Measurements from ENCODE around the gene ERLEC1. TPM values are rescaled to one million over a fixed set of nuclear protein-coding genes. Genes with fewer than 3 reads are reported as not detected.
"Not testable (repeated sequence)": the region's sequence is repeated elsewhere in the genome, so short reads cannot be mapped to it uniquely, and the experiment has no call there.

The ERLEC1 gene
- total RNA-seq, 1 donor, result 72.1 TPM

DNA sequence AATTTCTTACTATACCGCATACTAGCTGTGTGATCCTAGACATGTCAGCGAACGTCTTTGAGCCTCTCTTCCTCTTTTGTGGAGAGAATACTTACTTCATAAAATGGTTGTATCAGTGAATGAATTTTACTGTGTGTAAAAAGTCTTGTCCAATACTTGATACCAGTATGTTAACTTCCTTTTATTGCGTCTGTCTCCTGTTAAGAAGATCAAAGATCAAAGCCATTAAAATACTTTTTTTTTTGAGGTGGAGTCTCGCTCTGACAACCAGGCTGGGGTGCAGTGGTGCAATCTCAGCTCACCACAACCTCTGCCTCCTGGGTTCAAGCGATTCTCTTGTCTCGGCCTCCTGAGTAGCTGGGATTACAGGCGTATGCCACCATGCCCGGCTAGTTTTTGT, 33.2 kb downstream of the ERLEC1 start:
- DNase-seq (ENCODE audit: low read depth), result no peak
- H3K4me3 ChIP-seq (ENCODE audit: low read depth, low read length), result no peak overlapping the region
- TF ChIP-seq, protein P1, sequence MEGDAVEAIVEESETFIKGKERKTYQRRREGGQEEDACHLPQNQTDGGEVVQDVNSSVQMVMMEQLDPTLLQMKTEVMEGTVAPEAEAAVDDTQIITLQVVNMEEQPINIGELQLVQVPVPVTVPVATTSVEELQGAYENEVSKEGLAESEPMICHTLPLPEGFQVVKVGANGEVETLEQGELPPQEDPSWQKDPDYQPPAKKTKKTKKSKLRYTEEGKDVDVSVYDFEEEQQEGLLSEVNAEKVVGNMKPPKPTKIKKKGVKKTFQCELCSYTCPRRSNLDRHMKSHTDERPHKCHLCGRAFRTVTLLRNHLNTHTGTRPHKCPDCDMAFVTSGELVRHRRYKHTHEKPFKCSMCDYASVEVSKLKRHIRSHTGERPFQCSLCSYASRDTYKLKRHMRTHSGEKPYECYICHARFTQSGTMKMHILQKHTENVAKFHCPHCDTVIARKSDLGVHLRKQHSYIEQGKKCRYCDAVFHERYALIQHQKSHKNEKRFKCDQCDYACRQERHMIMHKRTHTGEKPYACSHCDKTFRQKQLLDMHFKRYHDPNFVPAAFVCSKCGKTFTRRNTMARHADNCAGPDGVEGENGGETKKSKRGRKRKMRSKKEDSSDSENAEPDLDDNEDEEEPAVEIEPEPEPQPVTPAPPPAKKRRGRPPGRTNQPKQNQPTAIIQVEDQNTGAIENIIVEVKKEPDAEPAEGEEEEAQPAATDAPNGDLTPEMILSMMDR (IDR thresholded peaks at IDR 0.05; ENCODE audit: insufficient read depth, low read length), result no peak

DNA sequence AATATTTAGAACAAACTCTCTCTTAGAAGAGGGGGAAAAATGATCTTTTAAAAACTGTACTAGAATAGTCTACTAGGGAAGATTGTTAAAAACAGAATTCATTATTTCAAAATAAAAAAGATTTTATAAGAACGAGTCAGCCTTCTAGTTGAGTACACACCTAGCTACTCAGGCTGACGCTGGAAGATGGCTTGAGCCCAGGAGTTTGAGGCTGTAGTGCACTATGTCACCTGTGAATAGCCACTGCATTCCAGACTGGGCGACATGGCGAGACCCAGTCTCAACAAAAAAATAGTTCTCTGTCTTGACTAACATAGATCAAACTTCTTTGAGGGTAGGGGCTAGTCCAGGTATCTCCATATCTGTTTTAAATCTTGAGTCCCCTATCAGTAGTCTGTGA, 33.9 kb downstream of the ERLEC1 start:
- DNase-seq (ENCODE audit: low read depth), result no peak
- H3K4me3 ChIP-seq (ENCODE audit: low read depth, low read length), result no peak overlapping the region
- TF ChIP-seq, protein P1 (IDR thresholded peaks at IDR 0.05; ENCODE audit: insufficient read depth, low read length), result no peak

DNA sequence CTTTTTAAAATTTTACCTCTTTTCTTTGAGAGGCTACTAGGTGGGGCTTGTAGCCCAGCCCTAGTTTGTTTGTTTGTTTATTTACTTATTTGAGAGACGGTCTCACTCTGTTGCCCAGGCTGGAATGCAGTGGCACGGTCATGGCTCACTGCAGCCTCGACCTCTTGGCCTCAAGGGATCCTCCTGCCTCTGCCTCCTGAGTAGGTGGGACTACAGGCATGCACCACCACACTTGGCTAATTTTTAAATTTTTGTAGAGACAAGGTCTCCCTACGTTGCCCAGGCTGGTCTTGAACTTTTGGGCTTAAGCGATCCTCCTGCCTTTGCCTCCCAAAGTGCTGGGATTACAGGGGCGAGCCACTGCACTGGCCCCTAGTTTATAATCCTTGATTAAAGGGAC, 35.0 kb downstream of the ERLEC1 start:
- DNase-seq (ENCODE audit: low read depth), result no peak
- H3K4me3 ChIP-seq (ENCODE audit: low read depth, low read length), result no peak overlapping the region
- TF ChIP-seq, protein P1 (IDR thresholded peaks at IDR 0.05; ENCODE audit: insufficient read depth, low read length), result no peak

DNA sequence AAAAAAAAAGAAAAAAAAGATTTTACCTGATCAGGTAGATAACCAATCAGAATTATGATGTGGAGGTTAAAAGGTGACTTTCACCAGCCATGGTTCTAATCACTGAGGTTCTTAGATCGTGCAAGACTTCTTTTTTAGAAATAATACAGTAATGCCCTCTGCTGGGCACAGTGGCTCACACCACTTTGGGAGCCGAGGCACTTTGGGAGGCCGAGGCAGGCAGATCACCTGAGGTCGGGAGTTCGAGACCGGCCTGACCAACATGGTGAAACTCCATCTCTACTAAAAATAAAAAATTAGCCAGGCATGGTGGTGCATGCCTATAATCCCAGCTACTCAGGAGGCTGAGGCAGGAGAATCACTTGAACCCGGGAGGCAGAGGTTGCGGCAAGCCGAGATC, 36.8 kb downstream of the ERLEC1 start:
- DNase-seq (ENCODE audit: low read depth); H3K4me3 ChIP-seq (ENCODE audit: low read depth, low read length): not testable (repeated sequence)

DNA sequence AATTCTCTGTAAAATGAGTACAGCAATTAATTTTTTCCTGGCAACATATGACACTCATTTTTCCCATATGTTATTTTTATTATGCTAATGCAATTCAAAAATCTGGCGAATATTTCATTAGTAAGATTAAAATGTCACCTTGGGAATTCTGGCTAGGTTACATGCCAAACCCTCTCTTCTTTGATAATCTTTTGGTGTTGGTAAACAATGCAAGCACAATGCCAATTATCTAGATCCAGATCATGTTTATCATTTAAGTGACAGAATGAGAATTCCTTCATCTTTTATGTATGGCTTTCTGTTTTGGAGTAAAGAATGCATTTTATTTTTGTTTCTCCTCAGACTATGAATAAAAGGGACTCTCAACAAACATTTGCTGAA, 39.2 kb downstream of the ERLEC1 start:
- no peak overlapping the region for H3K4me3 ChIP-seq (ENCODE audit: low read depth, low read length)
- DNase-seq (ENCODE audit: low read depth), result no peak
- TF ChIP-seq, protein P1 (IDR thresholded peaks at IDR 0.05; ENCODE audit: insufficient read depth, low read length), result no peak

DNA sequence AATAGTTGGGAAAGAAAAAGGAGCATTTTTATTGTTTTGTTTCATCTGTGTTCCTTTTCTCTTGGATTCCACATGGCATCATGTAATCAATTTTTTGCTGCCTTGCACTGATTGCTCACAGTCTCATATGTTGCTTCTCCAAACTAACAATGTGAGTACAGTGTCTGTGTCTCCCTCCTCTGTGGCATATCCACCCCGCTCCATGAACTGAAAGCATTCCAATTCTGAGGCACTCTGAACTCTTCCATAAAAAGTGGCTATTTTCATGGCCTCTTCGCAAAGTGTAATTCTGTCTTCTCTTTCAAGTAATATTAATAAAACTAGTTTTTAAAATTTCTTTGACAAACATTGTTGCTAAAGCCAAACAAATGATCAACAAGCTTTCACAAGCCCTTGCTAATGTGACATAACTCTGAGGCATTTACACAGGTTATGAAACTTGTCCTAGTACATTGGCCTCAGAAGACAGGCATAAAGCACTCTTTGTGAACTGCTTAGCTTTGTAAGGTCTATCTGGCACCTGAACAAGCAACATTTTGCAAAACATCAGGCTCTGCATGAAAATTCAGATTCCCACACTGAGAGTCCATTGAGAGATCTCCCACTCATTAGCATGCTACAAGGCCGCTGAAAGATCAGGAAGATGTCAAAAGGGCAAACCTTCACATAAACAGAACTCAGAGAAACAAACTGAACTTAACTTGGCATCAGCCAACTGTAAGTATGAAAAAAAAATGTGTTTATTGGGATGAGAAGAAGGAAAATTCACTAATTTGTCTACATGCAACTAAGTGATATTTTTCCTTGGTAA, 39.9 kb downstream of the ERLEC1 start:
- TF ChIP-seq, protein P1 (IDR thresholded peaks at IDR 0.05; ENCODE audit: insufficient read depth, low read length), result no peak
- no peak overlapping the region for H3K4me3 ChIP-seq (ENCODE audit: low read depth, low read length)
- no peak for DNase-seq (ENCODE audit: low read depth)

DNA sequence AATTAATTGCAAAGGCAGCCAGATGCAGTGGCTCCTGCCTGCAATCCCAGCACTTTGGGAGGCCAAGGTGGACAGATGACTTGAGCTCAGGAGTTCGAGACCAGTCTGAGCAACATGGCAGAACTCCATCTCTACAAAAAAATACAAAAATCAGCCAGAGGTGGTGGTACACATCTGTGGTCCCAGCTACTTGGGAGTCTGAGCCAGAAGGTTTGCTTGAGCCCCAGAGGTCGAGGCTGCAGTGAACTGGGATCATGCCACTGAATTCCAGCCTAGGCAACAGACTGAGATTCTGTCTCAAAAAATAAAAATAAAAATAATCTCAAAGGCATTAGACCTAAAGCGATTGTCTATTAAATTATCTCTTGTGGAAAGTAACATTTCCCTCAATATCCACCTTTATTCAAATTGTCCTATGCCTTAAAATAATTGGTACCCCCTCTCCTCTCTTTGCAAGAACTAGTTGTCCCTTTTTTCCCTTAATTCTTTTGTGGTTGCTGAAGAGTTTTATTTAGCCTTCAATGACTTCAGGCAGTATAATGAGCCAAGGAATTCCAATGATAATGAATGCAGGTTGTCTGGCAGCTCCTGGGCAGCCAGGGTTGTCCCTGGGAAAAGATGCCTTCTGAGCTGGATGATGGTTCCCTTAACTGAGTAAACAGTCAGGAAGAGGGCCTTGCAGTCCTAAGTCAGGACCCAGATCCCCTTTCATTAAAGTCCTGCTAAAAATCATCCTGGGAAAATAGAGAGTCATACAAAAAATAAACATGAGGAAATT, 40.7 kb downstream of the ERLEC1 start:
- TF ChIP-seq, protein P1 (IDR thresholded peaks at IDR 0.05; ENCODE audit: insufficient read depth, low read length), result no peak
- H3K4me3 ChIP-seq (ENCODE audit: low read depth, low read length), result no peak overlapping the region
- no peak for DNase-seq (ENCODE audit: low read depth)

All from fibroblast of the aortic adventitia (primary cell).